Hematopoietic multipotent progenitor cell treated with erythropoietin and hydrocortisone succinate and interleukin-3 and kit ligand, for 8 days (in vitro differentiated cells): ENCODE results near the gene RGMB.

Experiments used
- DNase-seq: peaks from one replicate; pipeline ENCODE4 v3.0.0-alpha.2; 2015

The RGMB gene

GRCh38 chr5:98768960-98769209 is 4.6 kb upstream of the RGMB start:
- DNase-seq = no peak

- DNase-seq = no peak
Measured at GRCh38 chr5:98769210-98769958, 4.1 kb upstream of the RGMB start.

GRCh38 chr5:98769959-98770208 is 3.6 kb upstream of the RGMB start:
- DNase-seq = no peak

- DNase-seq = no peak
Measured at GRCh38 chr5:98770209-98770910, 3.1 kb upstream of the RGMB start.

- no peak for DNase-seq
Measured at GRCh38 chr5:98770911-98771322, 2.5 kb upstream of the RGMB start.

GRCh38 chr5:98771382-98772109 is 1.9 kb upstream of the RGMB start:
- peak; percentile 84 for DNase-seq

- DNase-seq = no peak
Measured at GRCh38 chr5:98772415-98773213, 849 bp upstream of the RGMB start.

- DNase-seq = no peak
Measured at GRCh38 chr5:98773214-98773463, 324 bp upstream of the RGMB start.

- no peak for DNase-seq
Measured at GRCh38 chr5:98774192-98775033, 950 bp downstream of the RGMB start.

GRCh38 chr5:98775246-98776065 is 2.0 kb downstream of the RGMB start:
- DNase-seq = no peak

GRCh38 chr5:98776066-98776705 is 2.7 kb downstream of the RGMB start:
- DNase-seq = no peak

GRCh38 chr5:98777295-98777694 is 3.8 kb downstream of the RGMB start:
- no peak for DNase-seq

GRCh38 chr5:98779264-98779877 is 5.9 kb downstream of the RGMB start:
- no peak for DNase-seq

GRCh38 chr5:98780390-98780789 is 6.9 kb downstream of the RGMB start:
- no peak for DNase-seq

- no peak for DNase-seq
Measured at GRCh38 chr5:98781520-98781919, 8.1 kb downstream of the RGMB start.

GRCh38 chr5:98781964-98782363 is 8.5 kb downstream of the RGMB start:
- DNase-seq = no peak

- no peak for DNase-seq
Measured at GRCh38 chr5:98783051-98783649, 9.7 kb downstream of the RGMB start.

- no peak for DNase-seq
Measured at GRCh38 chr5:98784411-98784810, 10.9 kb downstream of the RGMB start.

- no peak for DNase-seq
Measured at GRCh38 chr5:98785244-98785643, 11.8 kb downstream of the RGMB start.

- DNase-seq = no peak
Measured at GRCh38 chr5:98786191-98786853, 12.9 kb downstream of the RGMB start.
